ENCODE data around the gene FADS3.

Gene FADS3

DNA sequence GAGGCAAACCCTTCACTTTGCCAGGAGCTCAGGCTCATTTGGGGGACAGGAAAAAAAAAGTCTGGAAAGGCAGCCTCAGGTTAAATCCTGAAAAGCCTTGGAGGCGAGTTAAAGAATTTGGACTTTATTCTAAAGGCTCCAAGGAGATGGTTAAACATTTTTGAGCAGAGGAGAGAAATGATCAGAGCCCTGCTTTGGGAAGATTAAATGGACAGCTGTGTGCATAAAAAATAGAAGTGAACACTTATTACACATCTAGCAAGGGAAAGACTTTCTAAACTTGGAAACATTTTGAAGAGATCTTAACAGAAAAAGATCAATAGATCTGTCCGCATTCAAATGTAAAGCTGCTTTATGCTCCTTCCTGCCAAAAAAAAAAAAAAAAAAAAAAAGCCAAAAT is 34.4 kb upstream of the FADS3 start:
- no peak for TF ChIP-seq ZFX (IDR thresholded peaks at IDR 0.05)
- TF ChIP-seq, protein P1, sequence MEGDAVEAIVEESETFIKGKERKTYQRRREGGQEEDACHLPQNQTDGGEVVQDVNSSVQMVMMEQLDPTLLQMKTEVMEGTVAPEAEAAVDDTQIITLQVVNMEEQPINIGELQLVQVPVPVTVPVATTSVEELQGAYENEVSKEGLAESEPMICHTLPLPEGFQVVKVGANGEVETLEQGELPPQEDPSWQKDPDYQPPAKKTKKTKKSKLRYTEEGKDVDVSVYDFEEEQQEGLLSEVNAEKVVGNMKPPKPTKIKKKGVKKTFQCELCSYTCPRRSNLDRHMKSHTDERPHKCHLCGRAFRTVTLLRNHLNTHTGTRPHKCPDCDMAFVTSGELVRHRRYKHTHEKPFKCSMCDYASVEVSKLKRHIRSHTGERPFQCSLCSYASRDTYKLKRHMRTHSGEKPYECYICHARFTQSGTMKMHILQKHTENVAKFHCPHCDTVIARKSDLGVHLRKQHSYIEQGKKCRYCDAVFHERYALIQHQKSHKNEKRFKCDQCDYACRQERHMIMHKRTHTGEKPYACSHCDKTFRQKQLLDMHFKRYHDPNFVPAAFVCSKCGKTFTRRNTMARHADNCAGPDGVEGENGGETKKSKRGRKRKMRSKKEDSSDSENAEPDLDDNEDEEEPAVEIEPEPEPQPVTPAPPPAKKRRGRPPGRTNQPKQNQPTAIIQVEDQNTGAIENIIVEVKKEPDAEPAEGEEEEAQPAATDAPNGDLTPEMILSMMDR (conservative IDR thresholded peaks at IDR 0.05) = no peak
- no peak overlapping the region for H3K27ac ChIP-seq

DNA sequence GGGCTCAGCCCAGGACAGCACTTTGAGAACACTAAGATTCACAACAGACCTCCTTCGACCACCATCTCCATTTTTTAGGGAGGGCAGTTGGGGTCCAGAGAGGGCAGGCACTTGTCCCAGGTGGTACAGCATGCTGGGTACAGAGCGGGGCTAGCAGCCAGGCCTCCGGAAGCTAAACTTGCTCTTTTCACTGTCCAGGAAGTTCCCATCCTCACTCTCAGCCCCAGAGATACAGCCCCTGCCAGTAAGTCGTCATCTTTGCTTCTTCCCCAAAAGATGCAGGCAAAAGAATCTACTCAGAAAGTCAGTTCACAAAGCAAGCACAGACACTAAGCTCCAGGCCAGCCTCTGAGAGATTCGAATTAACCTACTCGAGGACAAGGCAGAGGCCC is 32.7 kb upstream of the FADS3 start:
- TF ChIP-seq, protein P1 (conservative IDR thresholded peaks at IDR 0.05) = no peak
- no peak for TF ChIP-seq ZFX (IDR thresholded peaks at IDR 0.05)
- no peak overlapping the region for H3K27ac ChIP-seq

DNA sequence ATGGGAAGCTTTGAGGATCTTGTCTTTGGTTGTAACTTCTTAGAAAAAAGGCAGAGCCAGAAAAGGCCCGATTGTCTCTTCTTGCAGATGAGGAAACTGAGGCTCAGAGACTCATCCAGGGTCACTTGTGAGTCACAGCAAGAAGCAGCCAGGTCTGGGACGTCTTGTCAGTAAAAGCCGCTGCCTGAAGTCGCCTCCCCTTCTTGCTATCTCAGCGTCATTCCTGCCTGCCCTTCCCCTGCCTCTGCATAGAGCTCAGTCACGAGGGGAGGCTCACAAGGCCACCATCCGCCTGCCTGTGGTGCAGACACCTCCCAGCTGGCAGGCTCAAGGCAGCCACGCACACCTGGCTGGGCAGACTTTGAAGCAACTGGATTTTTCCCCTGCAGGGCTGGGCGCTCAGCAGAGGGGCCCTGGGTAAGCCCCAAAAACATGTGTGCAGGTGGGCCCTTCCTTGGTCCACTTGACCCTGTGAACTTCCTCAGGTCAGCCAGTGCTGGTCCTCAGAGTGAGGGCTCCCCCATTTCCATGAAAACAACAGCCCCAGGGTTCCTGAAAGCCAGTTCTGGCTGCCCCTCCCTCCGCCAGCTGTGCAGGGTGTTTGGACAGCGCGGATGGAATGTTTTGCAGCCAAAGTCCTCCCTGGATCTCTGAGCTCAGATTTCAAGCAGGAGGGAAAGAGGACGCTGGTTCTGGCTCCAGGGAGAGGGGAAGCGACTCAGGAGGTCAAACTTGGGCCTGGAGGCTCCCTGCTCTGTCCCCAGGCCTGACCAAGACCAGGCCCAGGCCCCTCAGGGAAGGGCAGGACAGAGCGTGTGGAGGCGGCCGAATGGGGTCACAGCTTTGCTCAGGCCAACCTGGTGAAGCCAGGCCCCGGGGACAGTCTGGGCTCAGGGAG is 32.1 kb upstream of the FADS3 start:
- H3K27ac ChIP-seq = no peak overlapping the region
- TF ChIP-seq, protein P1 (conservative IDR thresholded peaks at IDR 0.05) = no peak
- no peak for TF ChIP-seq ZFX (IDR thresholded peaks at IDR 0.05)

DNA sequence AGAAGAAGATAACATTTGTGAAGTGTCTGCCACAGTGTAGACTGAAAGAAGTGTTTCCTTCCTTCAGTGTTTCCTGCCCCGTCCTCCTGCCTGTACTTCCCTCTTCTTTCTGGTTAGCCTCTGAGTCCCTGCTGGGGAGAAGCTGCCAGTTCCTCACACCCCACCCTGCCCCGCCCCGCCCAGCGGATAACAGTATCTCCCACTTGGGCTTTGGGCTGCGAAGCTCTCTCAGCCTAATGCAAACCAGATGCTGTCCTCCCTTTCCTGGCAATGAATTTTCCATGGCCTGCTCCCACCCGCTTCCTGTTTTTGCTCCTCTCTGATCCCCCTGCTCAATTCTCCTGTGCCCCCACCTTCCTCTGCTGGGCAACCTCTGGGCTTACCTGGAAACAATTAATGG is 31.2 kb upstream of the FADS3 start:
- no peak overlapping the region for H3K27ac ChIP-seq
- TF ChIP-seq ZFX (IDR thresholded peaks at IDR 0.05) = no peak
- TF ChIP-seq, protein P1 (conservative IDR thresholded peaks at IDR 0.05) = no peak

DNA sequence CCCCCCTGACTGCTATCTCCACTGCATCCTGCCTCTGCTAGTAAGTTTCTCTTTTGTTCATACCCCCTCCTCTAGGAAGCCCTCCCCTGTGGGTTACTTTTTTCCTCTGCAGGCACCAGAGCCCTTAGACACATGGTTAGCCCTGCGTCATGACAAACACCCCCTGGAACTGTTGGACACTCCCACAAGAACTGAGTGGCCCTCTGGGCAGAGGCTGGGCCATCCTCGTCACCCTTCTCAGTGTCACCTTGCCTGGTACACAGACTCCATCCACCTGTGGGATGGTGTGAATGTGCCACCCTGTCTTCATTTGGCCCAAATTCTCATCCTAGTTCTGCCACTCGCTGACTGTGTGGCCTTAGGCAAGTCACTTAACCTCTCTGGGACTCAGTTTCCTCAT is 30.1 kb upstream of the FADS3 start:
- no peak overlapping the region for H3K27ac ChIP-seq
- TF ChIP-seq, protein P1 (conservative IDR thresholded peaks at IDR 0.05) = no peak
- TF ChIP-seq ZFX (IDR thresholded peaks at IDR 0.05) = no peak

DNA sequence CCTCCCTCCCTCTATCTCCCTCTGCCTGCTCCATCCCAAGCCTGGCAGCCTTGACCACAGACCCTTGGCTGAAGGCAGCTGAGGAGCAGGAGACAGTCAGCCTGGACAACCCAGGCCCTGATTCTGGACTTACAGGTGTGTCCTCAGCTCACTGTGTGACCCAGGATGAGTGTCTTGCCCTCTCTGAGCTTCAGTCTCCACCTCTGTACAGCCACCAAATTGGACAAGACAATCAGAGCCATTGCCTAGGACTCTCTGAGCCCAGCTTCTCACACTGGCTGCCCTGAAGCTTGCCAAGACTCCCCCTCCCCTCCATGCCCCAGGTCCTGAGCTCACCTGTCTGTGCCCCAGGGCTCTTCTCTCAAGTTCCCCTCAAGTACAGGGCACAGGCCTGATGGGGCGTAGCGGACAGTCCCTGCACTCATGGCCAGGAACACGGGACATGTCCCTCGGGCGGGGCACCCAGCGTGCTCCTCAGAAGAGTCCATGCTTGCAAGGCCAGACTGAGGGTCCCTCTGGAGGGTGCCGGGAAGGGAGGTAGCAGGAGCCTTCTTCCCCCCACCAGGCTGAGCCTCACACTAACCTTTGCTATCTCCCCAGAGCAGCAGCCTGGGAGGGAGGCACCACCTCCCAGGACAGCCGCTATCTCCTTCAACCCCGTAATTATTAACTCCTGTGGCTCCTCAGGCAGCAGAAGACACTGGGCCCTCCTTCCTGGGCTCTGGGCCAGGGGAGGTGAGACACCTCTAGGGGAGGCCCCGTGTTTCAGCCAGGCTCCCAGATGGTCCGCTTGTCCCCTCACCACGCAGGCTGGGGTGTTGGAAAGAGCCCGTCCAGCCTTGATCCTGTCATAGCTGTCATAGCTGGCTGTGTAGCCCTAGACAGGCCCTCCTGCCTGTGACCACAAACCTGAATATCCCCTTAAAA is 28.6 kb upstream of the FADS3 start:
- H3K27ac ChIP-seq = no peak overlapping the region
- no peak for TF ChIP-seq ZFX (IDR thresholded peaks at IDR 0.05)
- TF ChIP-seq, protein P1 (conservative IDR thresholded peaks at IDR 0.05) = no peak

Data from C4-2B (cell line).